Neural cell (in vitro differentiated cells): ENCODE data around the gene ICAM2.

ENCODE experiments used
- EZH2 ChIP-seq: fragments of 200-600, 300-800 bp; shearing (Covaris generic), sonication (generic); IDR thresholded peaks from 2 replicates; pipeline ENCODE4 v1.6.1; 2014; ENCODE audit warnings: antibody characterized with exemption, low read length, borderline replicate concordance, mild to moderate bottlenecking; ENCODE audit not compliant: insufficient read depth, poor library complexity, severe bottlenecking
- TF ChIP-seq, protein P1 (sequence below): fragments of 450-650 bp; IDR thresholded peaks from 2 replicates; pipeline ENCODE4 v1.5.1; 2014; ENCODE audit warnings: antibody characterized with exemption, mild to moderate bottlenecking, moderate library complexity; ENCODE audit not compliant: poor library complexity, severe bottlenecking

DNA sequence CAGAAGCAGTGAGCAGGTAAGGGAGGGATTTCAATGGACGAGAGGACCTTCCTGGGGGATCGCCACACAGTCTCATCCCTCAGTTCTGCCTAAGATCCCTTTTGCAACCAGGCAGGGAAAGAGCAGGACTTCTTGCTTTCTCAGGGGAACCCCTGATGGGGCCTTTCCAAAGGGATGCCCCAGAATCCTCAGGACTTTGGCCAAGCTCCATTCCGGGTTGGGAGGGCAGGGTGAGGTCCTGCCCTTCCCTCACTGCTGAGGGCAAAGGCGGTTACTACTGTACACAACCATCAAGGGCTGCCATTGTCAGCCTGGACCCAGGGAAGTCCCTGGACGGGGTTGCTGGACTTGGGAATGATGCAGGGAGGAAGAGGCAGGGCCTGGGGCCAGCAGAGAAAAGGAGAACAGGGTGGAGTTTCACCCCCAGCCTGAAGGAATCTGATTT, 12.6 kb downstream of the ICAM2 start:
- TF ChIP-seq, protein P1, sequence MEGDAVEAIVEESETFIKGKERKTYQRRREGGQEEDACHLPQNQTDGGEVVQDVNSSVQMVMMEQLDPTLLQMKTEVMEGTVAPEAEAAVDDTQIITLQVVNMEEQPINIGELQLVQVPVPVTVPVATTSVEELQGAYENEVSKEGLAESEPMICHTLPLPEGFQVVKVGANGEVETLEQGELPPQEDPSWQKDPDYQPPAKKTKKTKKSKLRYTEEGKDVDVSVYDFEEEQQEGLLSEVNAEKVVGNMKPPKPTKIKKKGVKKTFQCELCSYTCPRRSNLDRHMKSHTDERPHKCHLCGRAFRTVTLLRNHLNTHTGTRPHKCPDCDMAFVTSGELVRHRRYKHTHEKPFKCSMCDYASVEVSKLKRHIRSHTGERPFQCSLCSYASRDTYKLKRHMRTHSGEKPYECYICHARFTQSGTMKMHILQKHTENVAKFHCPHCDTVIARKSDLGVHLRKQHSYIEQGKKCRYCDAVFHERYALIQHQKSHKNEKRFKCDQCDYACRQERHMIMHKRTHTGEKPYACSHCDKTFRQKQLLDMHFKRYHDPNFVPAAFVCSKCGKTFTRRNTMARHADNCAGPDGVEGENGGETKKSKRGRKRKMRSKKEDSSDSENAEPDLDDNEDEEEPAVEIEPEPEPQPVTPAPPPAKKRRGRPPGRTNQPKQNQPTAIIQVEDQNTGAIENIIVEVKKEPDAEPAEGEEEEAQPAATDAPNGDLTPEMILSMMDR = no peak
- no peak for TF ChIP-seq EZH2
